GM19395 (cell line): ENCODE data around the gene GALNT6.

Experiments used
- ATAC-seq: cut with Tn5 transposase; IDR thresholded peaks from one replicate; pipeline ENCODE4 v1.9.1; 2021; ENCODE audit warnings: mild to moderate bottlenecking, moderate library complexity; ENCODE audit not compliant: unreplicated experiment

The GALNT6 gene, protein sequence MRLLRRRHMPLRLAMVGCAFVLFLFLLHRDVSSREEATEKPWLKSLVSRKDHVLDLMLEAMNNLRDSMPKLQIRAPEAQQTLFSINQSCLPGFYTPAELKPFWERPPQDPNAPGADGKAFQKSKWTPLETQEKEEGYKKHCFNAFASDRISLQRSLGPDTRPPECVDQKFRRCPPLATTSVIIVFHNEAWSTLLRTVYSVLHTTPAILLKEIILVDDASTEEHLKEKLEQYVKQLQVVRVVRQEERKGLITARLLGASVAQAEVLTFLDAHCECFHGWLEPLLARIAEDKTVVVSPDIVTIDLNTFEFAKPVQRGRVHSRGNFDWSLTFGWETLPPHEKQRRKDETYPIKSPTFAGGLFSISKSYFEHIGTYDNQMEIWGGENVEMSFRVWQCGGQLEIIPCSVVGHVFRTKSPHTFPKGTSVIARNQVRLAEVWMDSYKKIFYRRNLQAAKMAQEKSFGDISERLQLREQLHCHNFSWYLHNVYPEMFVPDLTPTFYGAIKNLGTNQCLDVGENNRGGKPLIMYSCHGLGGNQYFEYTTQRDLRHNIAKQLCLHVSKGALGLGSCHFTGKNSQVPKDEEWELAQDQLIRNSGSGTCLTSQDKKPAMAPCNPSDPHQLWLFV

DNA sequence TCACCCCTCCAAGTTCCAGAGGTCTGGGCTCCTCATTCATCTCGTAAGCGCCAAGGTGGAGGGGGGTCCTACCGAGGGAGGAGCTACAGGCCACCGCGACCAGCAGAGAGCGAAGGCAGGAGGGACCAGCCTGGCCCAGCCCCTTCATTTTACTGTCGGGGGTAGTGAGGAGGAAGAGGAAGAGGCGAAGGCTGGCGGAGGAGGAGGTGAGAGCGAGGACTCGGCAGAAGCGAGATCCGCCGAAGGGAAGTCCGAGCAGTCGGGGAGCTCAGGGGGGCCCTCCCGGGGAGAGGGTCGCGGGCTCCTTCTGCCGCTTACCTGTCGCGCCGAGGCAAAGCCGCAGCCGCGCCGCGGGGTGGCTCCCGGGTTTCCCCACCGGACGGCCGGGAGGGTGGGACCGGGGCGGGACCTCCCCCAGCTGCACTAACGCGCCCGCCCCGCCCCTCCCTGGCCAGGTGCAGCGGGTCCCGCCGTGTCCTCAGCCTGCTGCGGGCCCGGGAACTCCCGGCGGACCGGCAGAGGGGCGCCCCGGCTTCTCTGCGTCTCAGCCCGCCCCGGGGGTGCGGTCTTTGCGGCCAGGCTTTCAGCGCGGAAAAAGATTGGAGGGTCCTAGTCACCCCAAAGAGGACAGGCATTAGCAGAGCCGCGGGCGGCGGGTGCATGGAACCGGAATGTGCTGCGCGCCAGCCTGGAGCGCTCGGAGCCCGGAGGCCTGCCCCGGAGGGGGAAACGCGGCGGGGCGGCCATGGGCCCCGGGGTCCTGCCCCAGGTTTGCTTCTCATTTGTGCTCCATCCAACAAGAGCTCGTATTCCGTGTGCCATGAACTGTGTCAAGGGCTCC, at the start of gene GALNT6:
TSS of gene GALNT6 (minus strand) at position 124 of the 841 bp plus-strand sequence. CDS start 11,625 bp downstream, outside the sequence.
- ATAC-seq, result peak; percentile 46

DNA sequence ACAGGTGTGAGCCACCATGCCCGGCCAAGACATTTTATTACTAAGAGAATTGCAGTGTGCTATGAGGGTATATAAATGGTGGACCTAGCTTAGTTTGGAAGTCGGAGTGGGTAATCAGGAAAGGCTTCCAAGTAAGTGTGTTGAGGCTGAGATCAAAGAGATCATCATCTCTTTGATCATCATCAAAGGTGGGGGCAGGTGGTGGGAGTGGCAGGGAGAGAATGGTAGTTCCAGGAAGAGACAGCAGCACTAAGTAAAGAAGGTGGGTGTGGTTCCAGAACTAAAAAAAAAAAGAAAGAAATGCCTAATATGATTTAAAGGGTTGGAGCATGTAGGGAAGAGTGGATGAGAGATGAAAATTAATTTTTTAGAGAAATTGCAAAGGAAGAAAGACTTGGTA, 48.1 kb upstream of the GALNT6 start:
- no peak for ATAC-seq

DNA sequence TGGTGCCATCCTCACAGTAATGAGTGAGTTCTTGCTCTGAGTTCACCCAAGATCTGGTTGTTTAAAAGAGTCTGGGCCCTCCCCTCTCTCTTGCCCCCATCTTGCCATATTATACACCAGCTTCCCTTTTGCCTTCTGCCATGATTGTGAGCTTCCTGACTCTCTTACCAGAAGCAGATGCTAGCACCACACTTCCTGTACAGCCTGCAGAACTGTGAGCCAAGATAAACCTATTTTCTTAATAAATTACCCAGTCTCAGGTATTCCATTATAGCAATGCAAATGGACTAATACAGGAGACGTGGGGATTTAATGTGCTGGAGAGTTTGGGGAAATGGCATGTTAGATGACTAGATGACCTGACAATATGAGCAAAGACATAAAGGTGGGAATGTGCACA, 46.2 kb upstream of the GALNT6 start:
- ATAC-seq, result no peak

DNA sequence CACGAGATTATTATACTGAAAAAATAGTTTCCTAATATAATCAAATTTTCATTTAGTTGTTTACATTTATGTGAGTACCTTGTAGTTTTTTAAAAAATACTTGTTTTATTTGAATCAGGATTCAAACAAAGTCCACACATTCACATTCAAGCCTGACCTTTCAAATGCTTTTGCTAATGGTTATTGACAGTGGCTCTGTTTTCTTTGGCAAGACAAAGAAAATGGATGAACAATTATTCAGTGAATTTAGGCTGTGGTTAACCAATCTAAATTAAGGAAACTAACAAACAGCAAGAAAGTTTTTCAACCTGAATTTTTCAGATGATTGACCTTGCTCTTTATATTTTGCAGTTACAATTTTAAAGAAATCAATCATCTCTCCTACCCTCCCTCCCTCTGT, 43.1 kb upstream of the GALNT6 start:
- ATAC-seq, result no peak

DNA sequence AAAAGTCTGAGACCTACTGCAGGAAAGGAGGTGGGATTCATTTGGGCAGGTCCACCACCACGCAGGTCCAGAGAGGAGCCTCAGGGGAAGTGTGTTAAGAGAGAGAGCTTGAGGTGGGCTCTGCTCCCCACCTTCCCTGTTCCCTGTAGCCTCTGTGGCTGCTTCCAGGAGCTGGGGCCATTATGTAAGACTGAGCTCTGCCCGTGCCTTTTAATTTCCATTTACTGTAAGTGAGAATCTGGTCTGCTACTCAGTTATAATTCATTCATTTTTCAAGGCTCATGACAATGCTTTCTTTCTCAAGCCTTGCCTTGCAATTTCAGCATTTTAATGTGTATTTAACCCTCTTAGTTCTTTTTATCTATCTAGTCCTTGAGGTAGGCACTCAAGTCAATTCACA, 41.7 kb upstream of the GALNT6 start:
- ATAC-seq, result no peak

DNA sequence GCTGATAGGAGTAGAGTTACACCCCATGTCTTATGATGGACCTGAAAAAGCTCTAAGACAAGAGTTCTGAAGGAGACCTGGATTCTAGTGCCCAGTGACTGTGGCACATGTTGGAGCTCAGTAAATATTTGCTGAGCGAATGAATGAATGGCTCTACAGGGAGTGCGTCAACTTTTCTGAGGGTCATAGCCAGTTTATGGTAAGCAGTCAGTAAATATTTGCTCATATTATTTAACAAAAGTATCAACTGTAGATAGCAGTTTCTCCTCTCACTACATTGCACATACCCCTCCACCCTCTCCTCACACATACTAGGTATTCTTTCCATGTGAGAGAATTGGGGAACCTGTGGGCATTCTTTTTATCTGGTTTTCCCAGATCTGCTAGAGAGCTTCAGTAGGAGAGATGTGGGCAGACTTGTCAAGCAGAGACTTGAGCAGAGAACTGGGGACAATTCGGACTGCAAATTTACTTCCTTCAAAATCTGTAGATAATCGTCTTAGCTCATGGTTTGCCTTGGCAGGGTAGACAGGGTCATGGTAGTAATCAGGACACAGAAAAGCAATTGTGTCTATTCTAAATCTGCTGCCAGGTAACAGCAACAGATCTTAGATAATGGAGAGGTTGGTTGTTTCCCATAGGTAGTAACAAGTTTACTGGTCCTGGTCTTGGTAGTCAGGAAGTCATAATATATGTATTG, 39.1 kb upstream of the GALNT6 start:
- ATAC-seq, result no peak

DNA sequence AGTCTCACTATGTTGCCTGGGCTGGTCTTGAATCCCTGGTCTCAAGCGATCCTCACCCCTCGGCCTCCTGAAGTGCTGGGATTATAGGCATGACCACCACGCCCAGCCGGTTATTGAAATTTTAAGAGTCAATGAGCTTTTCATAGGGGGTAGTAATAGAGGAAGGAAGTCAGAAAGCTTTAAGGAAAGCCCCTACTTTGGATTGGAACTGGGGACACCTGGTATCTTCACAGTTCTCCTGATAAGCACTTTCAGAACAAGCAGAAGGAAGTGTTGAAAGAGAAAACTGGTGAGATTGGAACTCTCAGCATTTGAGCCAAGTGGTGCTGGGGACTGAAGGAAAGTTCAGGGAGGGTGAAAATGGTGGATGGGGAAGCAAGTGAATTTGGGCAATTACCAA, 38.5 kb upstream of the GALNT6 start:
- ATAC-seq, result no peak

DNA sequence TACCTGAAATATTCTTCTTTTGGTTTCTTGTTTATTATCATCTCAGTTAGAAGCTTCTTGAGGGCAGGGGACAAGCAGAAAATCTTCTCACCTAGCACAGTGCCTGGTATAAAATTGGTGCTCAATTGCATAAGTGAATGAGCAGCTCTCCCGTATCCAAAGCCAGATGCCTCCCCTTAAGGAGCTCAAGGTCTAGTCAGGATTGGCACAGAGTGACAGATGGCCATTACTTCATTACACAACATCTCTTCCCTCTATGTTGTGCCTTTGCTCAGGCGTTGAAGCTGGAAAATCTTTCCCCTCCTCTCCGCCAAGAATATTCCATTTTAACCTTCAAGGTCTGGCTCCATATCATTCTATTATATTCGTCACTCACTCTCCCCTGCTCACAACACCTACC, 37.0 kb upstream of the GALNT6 start:
- ATAC-seq, result no peak

DNA sequence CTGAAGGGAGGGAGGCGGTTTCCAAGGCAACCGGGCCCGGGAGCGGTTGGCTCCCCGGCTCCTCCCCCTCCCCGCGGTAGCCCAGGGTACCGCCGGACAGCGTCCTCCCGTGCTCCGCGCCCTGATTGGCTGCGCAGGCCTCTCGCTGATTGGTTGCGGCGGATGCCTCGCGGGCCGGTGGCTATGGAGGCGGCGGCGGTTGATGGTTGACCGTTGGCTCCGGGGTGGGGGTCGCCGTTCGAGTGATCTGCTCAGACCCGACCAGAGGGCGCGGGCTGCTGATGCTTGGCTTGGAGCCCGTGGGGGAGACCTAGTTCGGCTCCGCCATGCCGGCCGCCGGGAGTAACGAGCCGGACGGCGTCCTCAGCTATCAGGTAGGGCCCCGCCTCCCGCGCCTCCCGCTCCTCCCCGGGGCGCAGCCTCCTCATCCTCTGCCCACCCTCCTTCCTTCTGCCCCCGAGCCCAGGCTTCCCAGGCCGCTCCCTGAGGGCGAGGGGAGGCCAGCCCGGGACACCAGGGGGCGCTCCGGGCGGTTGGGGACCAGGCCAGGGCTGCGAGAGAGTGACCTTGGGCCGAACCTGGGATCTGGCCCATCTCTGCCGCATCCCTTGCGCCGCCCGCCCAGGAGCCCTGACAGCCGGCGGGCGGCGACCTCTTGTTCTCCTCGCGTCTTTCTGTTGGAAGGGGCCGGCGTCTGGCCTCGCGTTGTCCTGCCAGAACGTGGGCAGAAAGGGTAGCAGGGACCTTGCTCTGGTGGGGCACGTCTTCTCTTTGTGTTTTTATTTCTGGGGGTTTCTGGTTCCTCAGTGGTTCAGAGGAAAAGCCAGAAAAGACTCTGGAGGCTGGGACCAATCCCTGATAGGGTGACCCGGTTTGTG, 33.7 kb upstream of the GALNT6 start, which contains the start of gene SLC4A8:
TSS of gene SLC4A8 (plus strand) at position 170 of the 878 bp plus-strand sequence. CDS start at position 327, 157 bp downstream.
- peak; percentile 88 for ATAC-seq

DNA sequence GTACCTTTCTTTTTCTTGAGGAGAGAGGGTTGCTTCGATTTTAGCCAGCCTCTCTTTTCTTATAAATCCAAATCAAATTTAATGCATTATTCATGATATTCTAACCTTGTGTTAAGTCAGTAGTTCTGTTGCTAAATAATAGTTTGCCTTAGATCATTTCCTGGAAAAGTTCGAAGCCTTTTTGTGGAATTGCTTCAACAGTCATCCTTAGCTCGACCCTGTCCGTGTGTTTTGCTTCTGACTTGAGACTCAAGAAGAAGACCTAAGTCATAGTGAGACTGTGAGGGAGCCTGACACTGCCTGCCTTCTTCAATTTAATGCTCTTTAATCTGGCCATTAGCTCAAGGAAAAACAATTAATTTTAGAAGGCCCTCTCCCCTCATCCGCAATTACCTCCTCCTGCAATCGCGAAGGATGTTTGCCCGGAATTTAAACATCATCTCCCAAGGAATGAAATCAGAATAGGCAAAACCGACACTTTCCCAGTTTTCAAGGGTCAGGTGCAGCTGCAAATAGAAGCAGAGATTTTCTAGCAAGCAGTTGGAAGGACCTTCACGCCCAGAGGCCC, 33.0 kb upstream of the GALNT6 start:
- ATAC-seq, result no peak

DNA sequence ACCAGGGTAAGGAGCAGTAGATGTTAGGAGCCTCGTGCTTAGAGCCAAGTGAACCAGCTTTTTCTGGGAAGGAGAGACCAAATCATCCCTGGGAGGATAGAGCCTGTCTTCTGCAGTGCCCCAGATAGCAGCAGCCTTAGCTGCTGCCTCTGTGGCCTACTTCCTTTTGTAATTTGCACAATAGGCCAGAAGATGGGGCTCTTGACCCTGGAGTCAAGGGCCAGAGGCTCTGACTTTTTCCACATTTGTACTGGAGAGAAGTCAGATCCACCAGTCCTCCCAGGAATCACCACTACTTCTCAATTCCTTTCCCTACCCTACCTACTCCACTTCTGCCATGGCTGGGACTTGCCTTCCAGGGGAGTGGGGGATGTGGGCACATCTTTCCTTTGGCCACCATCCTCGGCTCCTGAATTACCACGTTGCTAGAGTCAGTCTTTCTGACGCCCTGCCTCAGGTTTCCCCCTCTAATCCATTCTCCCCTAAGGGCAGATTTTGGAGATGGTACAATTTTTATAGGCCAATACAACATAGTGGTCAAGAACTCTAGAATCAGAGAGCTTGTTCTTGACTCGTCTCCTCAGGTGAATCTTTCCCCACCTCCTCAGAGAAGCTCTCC, 30.2 kb upstream of the GALNT6 start:
- no peak for ATAC-seq

DNA sequence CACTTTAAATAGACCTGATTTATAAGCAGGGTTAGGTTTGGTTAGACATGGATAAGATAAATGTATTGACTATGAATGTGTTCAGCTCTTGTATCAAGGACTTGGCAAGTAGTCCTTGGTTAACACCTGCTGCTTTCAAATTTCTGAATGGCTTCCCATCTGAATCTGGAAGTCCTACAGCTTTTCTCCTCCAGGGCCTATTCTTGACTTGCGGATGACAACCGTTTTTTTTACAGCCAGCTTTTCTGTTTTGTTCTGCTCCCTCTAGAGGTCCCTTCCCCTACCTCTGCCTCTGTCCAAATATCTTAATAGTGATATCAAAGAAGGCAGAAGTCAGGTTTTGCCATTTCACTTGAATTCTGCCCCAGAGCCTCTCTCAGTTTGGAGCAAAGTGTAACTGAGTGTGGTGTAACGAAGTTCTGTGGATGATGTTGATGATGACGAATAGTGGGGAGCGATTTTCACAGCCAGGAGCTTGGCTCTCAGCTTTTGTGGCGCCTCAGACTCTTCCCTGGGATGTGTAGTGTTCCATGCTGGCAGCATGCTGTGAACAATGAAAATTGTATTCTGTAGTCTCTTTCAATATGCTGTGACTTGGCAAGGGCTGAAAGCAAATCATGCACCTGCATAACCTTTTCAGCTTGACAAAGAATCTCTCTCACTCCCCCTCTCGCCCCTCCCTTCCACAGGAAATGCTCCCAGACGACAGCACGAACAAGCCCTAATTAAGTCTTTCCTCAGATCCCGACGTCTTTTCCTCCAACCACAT, 28.4 kb upstream of the GALNT6 start:
- ATAC-seq, result no peak

DNA sequence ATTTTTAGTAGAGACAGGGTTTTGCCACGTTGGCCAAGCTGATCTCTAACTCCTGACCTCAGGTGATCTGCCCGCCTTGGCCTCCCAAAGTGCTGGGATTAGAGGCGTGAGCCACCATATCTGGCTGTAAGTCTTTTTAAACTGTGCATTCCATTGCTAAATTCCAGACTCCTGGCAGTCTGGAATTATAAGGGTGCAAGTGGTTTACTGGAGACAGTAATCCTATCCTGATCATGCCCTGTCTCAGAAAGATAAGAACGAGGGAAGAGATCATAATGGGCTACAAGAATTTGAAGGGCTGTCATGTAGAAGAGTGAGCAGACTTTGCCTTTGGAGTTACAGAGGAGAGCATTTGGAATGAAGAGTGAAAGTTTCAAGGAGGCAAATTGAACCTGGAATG, 26.6 kb upstream of the GALNT6 start:
- ATAC-seq, result no peak

DNA sequence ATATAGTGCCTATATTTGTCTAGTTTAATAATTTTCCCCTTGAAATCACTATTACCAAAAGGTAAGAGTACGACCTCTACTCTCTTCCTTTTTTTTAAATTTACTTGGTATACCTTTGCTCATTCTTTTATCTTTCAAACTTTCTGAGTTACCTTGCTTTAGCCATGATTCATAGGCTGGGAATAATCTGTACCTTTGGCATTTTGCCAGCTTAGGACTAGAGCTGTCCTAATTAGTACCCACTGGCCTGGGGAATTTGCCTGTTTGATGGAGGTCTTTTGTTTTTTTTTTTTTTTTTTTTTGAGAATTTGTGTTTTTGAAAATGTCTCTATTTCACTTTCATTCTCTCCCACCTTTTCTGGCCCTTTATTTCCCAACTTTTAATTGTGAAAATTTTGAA, 24.7 kb upstream of the GALNT6 start:
- no peak for ATAC-seq

DNA sequence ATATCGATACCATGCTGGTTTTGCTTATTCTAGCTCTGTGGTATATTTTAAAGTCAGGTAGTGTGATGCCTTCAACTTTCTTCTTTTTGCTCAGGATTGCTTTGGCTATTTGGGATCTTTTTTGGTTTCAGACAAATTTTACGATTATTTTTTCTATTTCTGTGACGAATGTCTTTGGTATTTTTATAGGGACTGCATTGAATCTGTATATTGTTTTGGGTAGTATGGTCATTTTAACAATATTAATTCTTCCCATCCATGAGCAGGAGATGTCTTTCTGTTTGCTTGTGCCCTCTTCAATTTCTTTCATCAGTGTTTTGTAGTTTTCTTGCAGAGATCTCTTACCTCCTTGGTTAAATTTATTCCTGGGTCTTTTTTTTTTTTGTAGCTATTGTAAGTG, 22.6 kb upstream of the GALNT6 start:
- ATAC-seq, result no peak

DNA sequence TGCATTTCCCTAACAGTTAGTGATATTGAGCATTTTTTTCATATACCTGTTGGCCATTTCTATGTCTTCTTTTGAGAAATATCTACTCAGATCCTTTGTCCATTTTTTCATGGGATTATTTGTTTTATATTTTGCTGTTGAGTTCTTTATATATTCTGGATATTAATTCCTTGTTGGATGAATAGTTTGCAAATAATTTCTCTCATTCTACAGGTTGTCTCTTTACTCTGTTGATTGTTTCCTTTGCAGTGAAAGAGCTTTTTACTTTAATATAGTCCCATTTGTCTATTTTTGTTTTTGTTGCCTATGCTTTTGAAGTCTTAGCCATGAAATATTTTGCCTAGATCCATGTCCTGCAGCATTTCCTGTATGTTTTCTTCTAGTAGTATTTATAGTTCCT, 21.9 kb upstream of the GALNT6 start:
- no peak for ATAC-seq

DNA sequence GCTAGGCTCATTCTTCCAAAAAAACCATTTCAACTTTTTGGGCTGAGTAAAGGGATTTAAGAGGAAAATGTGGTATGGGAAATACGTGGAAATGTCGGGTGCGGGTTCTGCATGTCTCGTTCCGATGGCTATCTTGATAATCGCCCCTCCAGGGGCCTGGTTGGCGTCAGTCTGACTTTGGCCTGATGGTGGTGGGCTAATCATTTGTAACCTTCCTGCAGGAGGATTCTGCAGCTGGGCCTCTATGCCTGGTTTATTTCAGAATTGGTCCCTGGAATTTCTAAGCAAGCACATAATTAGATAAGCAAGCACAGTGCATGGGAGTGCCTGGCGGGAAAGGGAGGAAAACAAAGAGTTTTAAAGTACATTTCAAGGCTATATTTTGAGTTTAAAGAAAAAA, 18.6 kb upstream of the GALNT6 start:
- ATAC-seq, result no peak

DNA sequence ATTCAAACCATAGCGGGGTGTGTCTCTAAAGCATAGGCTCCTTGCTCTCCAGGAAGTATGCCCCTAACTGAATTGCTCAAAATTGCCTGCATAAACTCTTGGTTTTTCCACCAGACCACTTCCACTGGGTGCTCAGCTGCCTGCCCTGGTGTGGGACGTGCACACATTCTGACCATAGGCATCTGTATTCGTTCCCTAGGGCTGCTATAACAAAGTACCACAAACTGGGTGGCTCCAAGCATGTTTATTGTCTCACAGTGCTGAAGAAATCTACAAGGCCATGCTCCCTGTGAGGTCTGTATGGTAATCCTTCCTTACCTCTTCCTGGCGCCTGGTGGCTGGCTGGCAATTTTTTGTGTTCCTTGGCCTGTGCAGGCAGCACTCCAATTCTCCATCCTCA, 16.4 kb upstream of the GALNT6 start:
- no peak for ATAC-seq
